GM10266 (cell line): ENCODE results near the gene PPA1.
"Not testable (repeated sequence)": the region's sequence is repeated elsewhere in the genome, so short reads cannot be mapped to it uniquely, and the experiment has no call there.

Experiments
- DNase-seq: peaks from one replicate; pipeline ENCODE4 v3.0.0; 2012; ENCODE audit errors: extremely low spot score
- CTCF ChIP-seq: IDR thresholded peaks from 2 replicates; pipeline ENCODE4 v1.5.1; 2012; ENCODE audit warnings: mild to moderate bottlenecking, low read depth; ENCODE audit not compliant: control insufficient read depth, insufficient read depth; ENCODE audit errors: missing control alignments

The PPA1 gene

GRCh38 chr10:70234668-70235447 lies 1.6 kb upstream of the PPA1 start:
- TF ChIP-seq CTCF: no peak
- DNase-seq: no peak

- TF ChIP-seq CTCF: no peak
- DNase-seq: no peak
Measured at GRCh38 chr10:70233939-70234300, 691 bp upstream of the PPA1 start.

- DNase-seq: no peak
Measured at GRCh38 chr10:70232859-70233108, 445 bp downstream of the PPA1 start.

GRCh38 chr10:70232155-70232858 lies 922 bp downstream of the PPA1 start:
- DNase-seq: no peak
- no peak for TF ChIP-seq CTCF

More at GRCh38 chr10:70232859-70233108, 445 bp downstream of the PPA1 start:
- no peak for TF ChIP-seq CTCF

GRCh38 chr10:70228491-70228890 lies 4.7 kb downstream of the PPA1 start:
- no peak for TF ChIP-seq CTCF
- no peak for DNase-seq

- no peak for TF ChIP-seq CTCF
Measured at GRCh38 chr10:70227548-70228320, 5.5 kb downstream of the PPA1 start.

GRCh38 chr10:70223728-70224127 lies 9.5 kb downstream of the PPA1 start:
- no peak for TF ChIP-seq CTCF
- DNase-seq: no peak

More at GRCh38 chr10:70227548-70228320, 5.5 kb downstream of the PPA1 start:
- DNase-seq: no peak

- not testable (repeated sequence) for DNase-seq
Measured at GRCh38 chr10:70222811-70223447, 10.3 kb downstream of the PPA1 start.
